ENCODE data around the gene ZFAND4. TPM values are rescaled to one million over a fixed set of nuclear protein-coding genes. Genes with fewer than 3 reads are reported as not detected.
"Not testable (repeated sequence)": the region's sequence is repeated elsewhere in the genome, so short reads cannot be mapped to it uniquely, and the experiment has no call there.

The ZFAND4 gene
- total and polyA plus RNA-seq, 2 donors = 6.7 to 19.2 TPM

DNA sequence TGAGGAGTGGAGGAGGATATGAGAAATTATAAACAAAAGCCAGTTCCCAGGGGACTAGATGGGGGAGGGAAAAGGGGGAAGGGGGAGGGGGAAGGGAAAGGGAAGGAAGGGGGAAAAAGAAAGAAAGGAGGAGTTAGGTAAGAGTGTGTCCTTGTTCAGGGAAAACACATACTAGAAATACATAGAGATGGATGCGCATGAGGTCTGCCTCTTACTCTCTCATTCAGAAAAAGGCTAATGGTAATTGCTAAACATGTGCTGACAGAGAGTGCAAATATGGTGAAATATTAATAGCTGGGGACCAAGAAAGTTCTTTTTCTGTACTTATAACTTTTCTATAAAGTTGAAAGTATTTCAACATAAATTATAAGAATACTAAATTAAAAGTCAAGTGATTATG, 64.5 kb downstream of the ZFAND4 start:
- H3K27ac ChIP-seq (ENCODE audit: low read depth) = no peak overlapping the region
- DNase-seq (ENCODE audit: extremely low spot score) = no peak
- no peak overlapping the region for H3K4me3 ChIP-seq (ENCODE audit: low read depth, low read length)
- no peaks in the 10 kb centered on the region for H3K4me1 ChIP-seq (ENCODE audit: insufficient read depth)
- WGBS = 99% methylated on average over 1 of the region's 1 CpG
- no peaks in the 10 kb centered on the region for H3K36me3 ChIP-seq (ENCODE audit: insufficient read depth)

DNA sequence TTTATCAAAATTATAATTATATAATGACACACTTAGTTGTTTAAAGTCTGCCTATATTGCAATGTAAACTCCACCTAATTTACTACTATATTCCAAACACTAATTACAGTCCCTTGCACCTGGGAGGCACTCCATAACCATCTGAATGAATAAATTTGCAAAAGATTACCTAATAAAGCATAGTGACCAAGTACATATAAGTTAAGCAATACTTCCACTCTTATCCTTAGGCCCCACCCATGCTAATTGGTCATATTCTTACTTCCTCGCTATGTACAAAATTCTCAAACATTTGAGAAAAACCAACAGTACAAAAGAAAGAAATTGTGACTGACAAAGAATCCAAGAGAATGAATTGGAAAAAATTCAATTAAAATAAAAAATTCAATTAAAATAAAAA, 65.3 kb downstream of the ZFAND4 start:
- no peak overlapping the region for H3K27ac ChIP-seq (ENCODE audit: low read depth)
- H3K36me3 ChIP-seq (ENCODE audit: insufficient read depth) = no peaks in the 10 kb centered on the region
- H3K4me3 ChIP-seq (ENCODE audit: low read depth, low read length) = no peak overlapping the region
- 94% methylated on average over 1 of the region's 1 CpG for WGBS
- no peak for DNase-seq (ENCODE audit: extremely low spot score)
- no peaks in the 10 kb centered on the region for H3K4me1 ChIP-seq (ENCODE audit: insufficient read depth)

DNA sequence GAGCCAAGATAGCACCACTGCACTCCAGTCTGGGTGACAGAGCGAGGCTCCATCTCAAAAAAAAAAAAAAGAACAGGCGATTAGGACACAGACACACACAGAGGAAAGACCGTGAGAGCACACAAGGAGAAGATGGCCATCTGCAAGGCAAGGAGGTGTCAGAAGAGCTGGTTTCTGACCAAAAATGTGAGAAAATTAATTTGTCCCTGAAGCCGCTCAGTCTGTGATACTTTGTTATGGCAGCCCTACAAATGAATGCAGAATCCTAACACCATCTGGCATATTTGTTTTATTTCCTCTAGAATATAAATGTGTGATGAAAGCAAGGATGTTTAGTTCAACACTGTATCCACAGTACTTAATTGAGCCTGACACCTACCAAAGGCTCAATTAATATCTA, 69.7 kb downstream of the ZFAND4 start:
- WGBS = 95% methylated on average over 4 of the region's 4 CpGs

DNA sequence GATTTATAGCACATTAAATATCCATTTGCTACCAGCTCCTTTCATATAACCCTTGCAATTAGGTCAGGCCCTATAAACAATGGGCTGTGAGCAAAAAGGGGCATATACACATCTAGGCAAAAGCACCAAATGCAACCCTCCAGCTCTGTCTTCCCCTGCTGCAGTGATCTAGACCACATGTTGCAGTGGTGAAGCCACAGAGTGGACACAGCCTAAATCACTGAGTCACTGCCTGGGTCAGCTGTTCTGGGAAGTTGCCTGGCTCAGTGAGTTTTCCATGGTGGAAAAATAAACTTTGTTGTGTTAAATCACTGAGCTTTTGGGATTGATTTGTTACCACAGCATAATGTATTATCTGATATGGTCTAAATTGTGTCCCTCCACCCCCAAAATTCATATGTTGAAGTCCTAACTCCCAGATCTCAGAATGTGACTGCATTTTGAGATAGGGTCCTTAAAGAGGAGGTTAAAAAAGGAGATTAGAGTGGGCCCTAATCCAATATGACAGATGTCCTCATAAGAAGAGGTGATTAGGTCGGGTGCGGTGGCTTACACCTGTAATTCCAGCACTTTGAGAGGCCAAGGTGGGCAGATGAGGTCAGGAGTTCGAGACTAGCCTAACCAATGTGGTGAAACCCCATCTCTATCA, 70.4 kb downstream of the ZFAND4 start:
- Histone ChIP-seq H3K36me3 (ENCODE audit: insufficient read depth) (no peaks in the 10 kb centered on the region), H3K27ac (ENCODE audit: low read depth) (no peak overlapping the region), H3K4me1 (ENCODE audit: insufficient read depth) (no peaks in the 10 kb centered on the region), H3K4me3 (ENCODE audit: low read depth, low read length) (no peak overlapping the region)
- DNase-seq (ENCODE audit: extremely low spot score) = no peak
- WGBS = 92% methylated on average over 3 of the region's 3 CpGs

More for the DNA sequence above, 69.7 kb downstream of the ZFAND4 start:
- Histone ChIP-seq H3K4me1 (ENCODE audit: insufficient read depth) (no peaks in the 10 kb centered on the region), H3K4me3 (ENCODE audit: low read depth, low read length) (no peak overlapping the region), H3K36me3 (ENCODE audit: insufficient read depth) (no peaks in the 10 kb centered on the region), H3K27ac (ENCODE audit: low read depth) (no peak overlapping the region)
- DNase-seq (ENCODE audit: extremely low spot score) = no peak

DNA sequence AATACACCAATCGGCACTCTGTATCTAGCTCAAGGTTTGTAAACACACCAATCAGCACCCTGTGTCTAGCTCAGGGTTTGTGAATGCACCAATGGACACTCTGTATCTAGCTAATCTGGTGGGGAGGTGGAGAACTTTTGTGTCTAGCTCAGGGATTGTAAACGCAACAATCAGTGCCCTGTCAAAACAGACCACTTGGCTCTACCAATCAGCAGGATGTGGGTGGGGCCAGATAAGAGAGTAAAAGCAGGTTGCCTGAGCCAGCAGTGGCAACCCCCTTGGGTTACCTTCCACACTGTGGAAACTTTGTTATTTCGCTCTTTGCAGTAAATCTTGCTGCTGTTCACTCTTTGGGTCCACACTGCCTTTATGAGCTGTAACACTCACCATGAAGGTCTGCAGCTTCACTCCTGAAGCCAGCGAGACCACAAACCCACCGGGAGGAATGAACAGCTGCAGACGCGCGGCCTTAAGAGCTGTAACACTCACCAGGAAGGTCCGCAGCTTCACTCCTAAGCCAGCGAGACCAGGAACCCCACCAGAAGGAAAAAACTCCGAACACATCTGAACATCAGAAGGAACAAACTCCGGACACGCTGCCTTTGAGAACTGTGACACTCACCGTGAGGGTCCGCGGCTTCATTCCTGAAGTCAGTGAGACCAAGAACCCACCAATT, 71.2 kb downstream of the ZFAND4 start:
- H3K4me3 ChIP-seq (ENCODE audit: low read depth, low read length); H3K27ac ChIP-seq (ENCODE audit: low read depth); DNase-seq (ENCODE audit: extremely low spot score); H3K36me3 ChIP-seq (ENCODE audit: insufficient read depth); H3K4me1 ChIP-seq (ENCODE audit: insufficient read depth): not testable (repeated sequence)
- 85% methylated on average over 16 of the region's 16 CpGs for WGBS

DNA sequence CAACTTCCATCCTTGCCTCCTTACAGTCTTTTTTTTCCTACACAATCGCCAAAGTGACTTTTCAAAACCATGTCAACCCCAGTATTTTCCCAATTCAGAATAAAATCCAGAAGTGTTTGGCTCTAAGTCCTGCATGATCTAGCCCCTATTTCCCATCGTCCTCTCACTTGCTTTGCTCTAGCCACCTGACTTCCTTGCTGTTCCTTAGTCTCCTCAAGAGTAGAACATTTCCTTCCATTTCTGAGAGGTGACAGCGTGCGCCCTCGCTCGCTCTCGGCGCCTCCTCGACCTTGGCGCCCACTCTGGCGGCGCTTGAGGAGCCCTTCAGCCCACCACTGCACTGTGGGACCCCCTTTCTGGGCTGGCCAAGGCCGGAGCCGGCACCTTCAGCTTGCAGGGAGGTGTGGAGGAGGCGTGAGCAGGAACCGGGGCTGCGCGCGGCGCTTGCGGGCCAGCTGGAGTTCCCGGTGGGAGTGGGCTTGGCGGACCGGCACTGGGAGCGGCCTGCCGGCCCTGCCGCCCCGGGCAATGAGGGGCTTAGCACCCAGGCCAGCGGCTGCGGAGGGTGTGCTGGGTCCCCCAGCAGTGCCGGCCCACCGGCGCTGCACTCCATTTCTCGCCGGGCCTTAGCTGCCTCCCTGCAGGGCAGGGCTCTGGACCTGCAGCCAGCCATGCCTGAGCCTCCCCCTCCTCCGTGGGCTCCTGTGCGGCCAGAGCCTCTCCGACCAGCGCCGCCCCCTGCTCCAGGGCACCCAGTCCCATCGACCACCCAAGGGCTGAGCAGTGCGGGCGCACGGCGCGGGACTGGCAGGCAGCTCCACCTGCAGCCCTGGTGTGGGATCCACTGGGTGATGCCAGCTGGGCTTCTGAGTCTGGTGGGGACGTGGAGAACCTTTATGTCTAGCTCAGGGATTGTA, 72.0 kb downstream of the ZFAND4 start:
- WGBS = 32% methylated on average over 47 of the region's 47 CpGs
- not testable (repeated sequence) for H3K27ac ChIP-seq (ENCODE audit: low read depth); DNase-seq (ENCODE audit: extremely low spot score); H3K4me1 ChIP-seq (ENCODE audit: insufficient read depth); H3K36me3 ChIP-seq (ENCODE audit: insufficient read depth); H3K4me3 ChIP-seq (ENCODE audit: low read depth, low read length)

DNA sequence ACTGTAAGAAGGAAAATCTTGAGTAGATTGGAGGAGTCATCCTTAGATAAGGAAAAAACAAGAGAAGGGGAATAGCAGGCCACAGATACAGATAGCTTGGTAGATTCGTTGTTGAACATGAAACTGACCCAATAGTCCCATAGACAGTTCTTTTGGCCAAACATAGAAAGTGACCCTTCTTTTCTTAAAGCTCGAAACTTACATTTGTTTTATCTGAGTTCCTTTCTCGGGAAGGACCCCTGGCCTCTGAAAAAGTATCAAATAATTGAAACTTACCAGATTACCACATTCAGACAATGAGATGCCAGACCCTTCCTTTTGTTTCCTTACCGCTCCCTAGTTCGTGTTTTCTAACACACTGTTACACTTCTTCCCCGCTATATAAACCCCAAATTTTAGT, 72.9 kb downstream of the ZFAND4 start:
- WGBS = 91% methylated on average over 6 of the region's 6 CpGs
- DNase-seq (ENCODE audit: extremely low spot score) = no peak
- Histone ChIP-seq H3K27ac (ENCODE audit: low read depth) (no peak overlapping the region), H3K4me1 (ENCODE audit: insufficient read depth) (no peaks in the 10 kb centered on the region), H3K4me3 (ENCODE audit: low read depth, low read length) (no peak overlapping the region), H3K36me3 (ENCODE audit: insufficient read depth) (no peaks in the 10 kb centered on the region)

DNA sequence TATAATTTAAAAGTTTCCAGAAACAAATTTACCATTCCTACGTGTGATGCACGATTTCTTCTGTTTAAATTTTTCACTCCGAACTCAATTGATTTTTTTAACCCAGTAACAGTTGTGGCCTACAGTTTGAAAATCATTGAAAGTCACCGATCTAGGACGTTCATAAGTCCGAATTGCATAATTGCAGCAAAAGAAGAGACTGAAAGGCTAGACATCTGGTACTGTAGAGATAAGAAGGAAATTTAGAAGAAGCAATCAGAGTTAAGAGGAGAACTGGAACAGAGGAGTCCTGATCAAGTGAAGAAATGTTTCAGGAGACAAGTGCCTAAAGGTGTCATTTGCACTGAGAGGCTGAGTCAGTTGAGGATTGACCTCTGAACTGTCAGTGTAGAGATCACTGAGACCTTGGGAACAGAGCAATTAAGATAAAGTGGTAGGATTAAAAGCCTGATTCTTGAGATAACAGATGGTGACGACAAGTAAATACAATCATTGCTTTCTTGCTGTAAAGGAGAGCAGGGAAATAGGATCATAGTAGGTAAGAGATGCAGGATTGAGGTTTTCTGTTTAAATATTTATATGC, 73.5 kb downstream of the ZFAND4 start:
- no peak overlapping the region for H3K4me3 ChIP-seq (ENCODE audit: low read depth, low read length)
- WGBS = 77% methylated on average over 7 of the region's 7 CpGs
- H3K27ac ChIP-seq (ENCODE audit: low read depth) = no peak overlapping the region
- DNase-seq (ENCODE audit: extremely low spot score) = no peak
- H3K4me1 ChIP-seq (ENCODE audit: insufficient read depth) = no peaks in the 10 kb centered on the region
- no peaks in the 10 kb centered on the region for H3K36me3 ChIP-seq (ENCODE audit: insufficient read depth)

DNA sequence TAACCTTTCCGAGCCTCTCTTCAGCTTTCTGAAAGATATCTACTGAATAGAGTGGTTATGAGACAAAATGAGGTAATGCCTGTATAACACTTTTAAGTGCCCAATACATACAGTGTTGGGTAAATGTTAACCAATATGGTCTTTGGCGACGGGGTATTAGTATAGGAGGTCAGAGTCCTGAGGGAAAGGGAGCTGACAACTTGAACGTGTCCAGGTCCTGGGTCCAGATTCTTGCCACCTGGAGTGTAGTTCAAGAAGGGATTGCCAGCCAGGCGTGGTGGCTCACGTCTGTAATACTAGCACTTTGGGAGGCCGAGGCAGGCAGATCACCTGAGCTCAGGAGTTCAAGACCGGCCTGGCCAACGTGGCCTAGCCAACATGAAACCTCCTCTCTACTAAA, 76.0 kb downstream of the ZFAND4 start:
- no peak overlapping the region for H3K27ac ChIP-seq (ENCODE audit: low read depth)
- 82% methylated on average over 9 of the region's 9 CpGs for WGBS
- no peaks in the 10 kb centered on the region for H3K36me3 ChIP-seq (ENCODE audit: insufficient read depth)
- H3K4me1 ChIP-seq (ENCODE audit: insufficient read depth) = no peaks in the 10 kb centered on the region
- H3K4me3 ChIP-seq (ENCODE audit: low read depth, low read length) = no peak overlapping the region
- DNase-seq (ENCODE audit: extremely low spot score) = no peak

DNA sequence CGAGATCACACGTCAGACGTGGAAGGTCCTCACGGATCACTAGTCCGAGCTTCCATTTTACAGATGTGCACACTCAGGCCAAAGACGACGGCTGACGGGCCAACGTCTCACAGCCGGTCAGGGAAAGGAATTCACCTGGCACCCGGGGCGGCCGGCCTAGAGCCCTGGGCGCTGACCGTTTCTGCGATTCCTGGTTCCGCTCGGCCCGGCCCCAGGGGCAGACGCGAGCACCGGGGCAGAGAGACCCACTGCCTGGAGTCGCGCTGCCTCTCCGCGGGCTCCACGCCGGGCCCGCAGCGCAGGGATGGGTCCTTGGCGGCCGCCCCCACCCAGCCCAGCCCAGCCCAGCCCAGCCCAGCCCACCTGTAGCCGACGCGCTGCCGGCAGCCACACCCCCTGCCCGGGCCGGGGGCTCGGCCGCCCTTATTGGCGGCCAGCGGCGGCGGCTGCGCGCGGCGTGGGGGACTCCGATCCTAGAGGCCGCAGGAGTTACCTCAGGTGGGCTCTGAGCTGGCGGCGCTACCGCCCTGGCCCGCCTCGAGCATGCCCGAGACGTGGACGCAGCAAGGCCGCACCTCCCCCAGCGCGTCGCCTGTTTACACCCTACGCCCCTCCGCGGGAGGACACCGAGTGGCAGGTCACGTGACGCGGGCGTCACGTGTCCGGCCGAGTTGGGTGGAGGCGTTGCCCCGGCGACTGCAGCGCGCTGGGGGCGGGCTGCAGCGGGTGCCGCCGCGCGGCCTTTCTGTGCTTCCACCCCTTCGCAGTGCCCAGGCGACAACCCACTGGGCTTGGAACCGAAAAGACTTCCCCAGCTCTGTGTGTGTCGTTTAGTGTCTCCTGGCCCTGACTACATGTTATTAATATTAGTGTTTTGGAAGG, 78.1 kb downstream of the ZFAND4 start:
- under 1% methylated on average over 88 of the region's 88 CpGs for WGBS
- H3K27ac ChIP-seq (ENCODE audit: low read depth) = peak overlapping the region; percentile 50
- no peaks in the 10 kb centered on the region for H3K4me1 ChIP-seq (ENCODE audit: insufficient read depth)
- no peaks in the 10 kb centered on the region for H3K36me3 ChIP-seq (ENCODE audit: insufficient read depth)
- H3K4me3 ChIP-seq (ENCODE audit: low read depth, low read length) = peak overlapping the region; percentile 96
- peak; percentile 52 for DNase-seq (ENCODE audit: extremely low spot score)

DNA sequence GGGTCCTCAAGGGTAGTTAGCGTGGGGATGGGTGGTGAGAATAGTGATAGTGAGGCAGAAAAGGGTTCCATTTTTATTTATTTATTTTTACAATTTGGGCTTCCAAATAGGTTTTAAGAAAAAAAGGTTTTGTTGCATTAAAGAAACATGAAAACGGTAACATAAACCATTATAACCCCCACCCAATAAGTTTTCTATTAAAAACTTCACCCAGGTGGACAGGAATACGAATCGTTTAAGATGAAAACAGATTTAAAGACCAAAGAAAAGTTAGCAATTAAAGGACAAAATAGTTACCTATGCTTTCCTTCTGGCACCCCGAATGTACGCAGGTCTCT, 78.7 kb downstream of the ZFAND4 start:
- Histone ChIP-seq H3K4me1 (ENCODE audit: insufficient read depth) (no peaks in the 10 kb centered on the region), H3K27ac (ENCODE audit: low read depth) (no peak overlapping the region), H3K4me3 (ENCODE audit: low read depth, low read length) (peak overlapping the region; percentile 96), H3K36me3 (ENCODE audit: insufficient read depth) (no peaks in the 10 kb centered on the region)
- 16% methylated on average over 6 of the region's 6 CpGs for WGBS
- no peak for DNase-seq (ENCODE audit: extremely low spot score)

DNA sequence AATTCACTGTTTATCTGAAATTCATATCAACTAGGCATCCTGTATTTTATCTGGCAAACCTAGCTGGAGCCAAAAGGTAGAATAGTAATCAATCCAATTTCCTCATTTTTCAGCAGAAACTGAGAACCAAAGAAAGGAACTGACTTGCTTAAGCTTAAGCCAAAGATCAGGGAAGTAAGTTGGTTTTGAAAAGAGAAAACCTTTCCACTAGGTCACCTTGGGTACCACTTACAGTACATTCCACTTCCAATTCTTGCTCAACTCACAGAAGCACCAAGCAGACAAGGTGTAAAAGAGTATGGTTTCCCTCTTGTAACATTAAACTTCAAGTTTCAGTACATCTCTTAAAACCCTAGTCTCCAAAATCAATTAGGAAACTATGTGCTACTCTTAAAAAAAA, 79.6 kb downstream of the ZFAND4 start:
- no peak for DNase-seq (ENCODE audit: extremely low spot score)
- no peaks in the 10 kb centered on the region for H3K4me1 ChIP-seq (ENCODE audit: insufficient read depth)
- H3K4me3 ChIP-seq (ENCODE audit: low read depth, low read length) = no peak overlapping the region
- no peaks in the 10 kb centered on the region for H3K36me3 ChIP-seq (ENCODE audit: insufficient read depth)
- no peak overlapping the region for H3K27ac ChIP-seq (ENCODE audit: low read depth)

DNA sequence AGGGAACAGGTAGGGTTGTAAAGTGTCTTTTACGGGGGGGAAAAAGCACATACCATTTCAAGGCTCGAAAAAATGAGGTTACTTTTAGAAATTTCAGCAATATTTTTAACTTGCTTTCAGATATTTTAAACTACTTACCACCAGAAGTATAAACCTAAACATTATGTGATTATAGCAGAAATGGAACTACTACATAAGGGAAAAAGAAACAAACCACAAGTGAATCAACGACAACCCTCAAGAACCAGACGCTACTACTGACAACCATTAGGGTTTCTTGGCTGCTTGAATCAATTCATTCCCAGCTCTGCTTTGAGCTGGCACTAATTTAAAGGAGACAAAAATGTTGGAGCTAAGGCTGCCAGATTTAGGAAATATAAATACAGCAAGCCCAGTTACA, 80.1 kb downstream of the ZFAND4 start:
- Histone ChIP-seq H3K4me3 (ENCODE audit: low read depth, low read length) (no peak overlapping the region), H3K27ac (ENCODE audit: low read depth) (no peak overlapping the region), H3K4me1 (ENCODE audit: insufficient read depth) (no peaks in the 10 kb centered on the region), H3K36me3 (ENCODE audit: insufficient read depth) (no peaks in the 10 kb centered on the region)
- 77% methylated on average over 4 of the region's 4 CpGs for WGBS
- DNase-seq (ENCODE audit: extremely low spot score) = no peak

Data from urinary bladder (tissue), 4 donors.